Natural killer cell (primary cell): ENCODE measurements around the gene UTF1. TPM values are rescaled to one million over a fixed set of nuclear protein-coding genes. Genes with fewer than 3 reads are reported as not detected.

ENCODE experiments used
- ATAC-seq, 3 donors: fragments of 150-1000 bp in 2 of 3; fragments of 200-7000 bp in 1 of 3; cut with Tn5 transposase; 1 replicate in 1 of 3; 2 replicates in 2 of 3; pipeline ENCODE4 v1.10.0; 2021; ENCODE audit warnings: mild to moderate bottlenecking in 2 of 3, moderate library complexity in 2 of 3
- DNase-seq, 2 donors: peaks; one replicate each; pipeline versions ENCODE4 v3.0.0 to v3.0.0-alpha.2; 2013 to 2021; ENCODE audit warnings: mixed read lengths in 1 of 2
- H3K27ac ChIP-seq: one replicate; pipeline ENCODE4 v1.5.1; 2013; ENCODE audit warnings: mild to moderate bottlenecking, low read length
- H3K27me3 ChIP-seq: one replicate; pipeline ENCODE4 v1.6.1; 2013; ENCODE audit warnings: low read length; ENCODE audit not compliant: control insufficient read depth, insufficient read depth
- H3K36me3 ChIP-seq: one replicate; pipeline ENCODE4 v1.6.1; 2013; ENCODE audit warnings: low read length; ENCODE audit not compliant: control insufficient read depth, insufficient read depth
- H3K4me1 ChIP-seq: one replicate; pipeline ENCODE4 v1.6.1; 2013; ENCODE audit warnings: low read length; ENCODE audit not compliant: control insufficient read depth, insufficient read depth
- H3K4me3 ChIP-seq: one replicate; pipeline ENCODE4 v1.5.1; 2013; ENCODE audit warnings: low read length
- H3K9me3 ChIP-seq: one replicate; pipeline ENCODE4 v1.6.1; 2013; ENCODE audit warnings: low read length; ENCODE audit not compliant: control insufficient read depth, insufficient read depth
- H3K27ac Mint-ChIP-seq, 2 donors: one replicate each; pipeline ENCODE4 v1.8.0; 2022; ENCODE audit warnings: mild to moderate bottlenecking in 2 of 2, mixed read lengths in 2 of 2, moderate library complexity in 1 of 2
- H3K27me3 Mint-ChIP-seq, 2 donors: one replicate each; pipeline ENCODE4 v1.8.0; 2022; ENCODE audit warnings: low read depth in 2 of 2, mixed read lengths in 2 of 2
- H3K36me3 Mint-ChIP-seq: one replicate; pipeline ENCODE4 v1.8.0; 2022; ENCODE audit warnings: mixed read lengths
- H3K4me1 Mint-ChIP-seq, 2 donors: one replicate each; pipeline ENCODE4 v1.8.0; 2022; ENCODE audit warnings: mixed read lengths in 2 of 2
- H3K4me3 Mint-ChIP-seq: one replicate; pipeline ENCODE4 v1.8.0; 2022; ENCODE audit warnings: mild to moderate bottlenecking, moderate library complexity, mixed read lengths
- H3K9me3 Mint-ChIP-seq, 2 donors: one replicate each; pipeline ENCODE4 v1.8.0; 2022; ENCODE audit warnings: mixed read lengths in 2 of 2
- CTCF ChIP-seq: fragments of 200-600 bp; IDR thresholded peaks from one replicate; pipeline ENCODE4 v1.8.0; 2022; ENCODE audit warnings: antibody characterized with exemption
- WGBS: methylation state at CpG from one replicate; pipeline ENCODE4 v1.1.7; 2013; ENCODE audit warnings: missing lambda C conversion rate; ENCODE audit not compliant: insufficient coverage; 5-methylcytosine and 5-hydroxymethylcytosine counted together
- intact Hi-C: fragments of 100-400 bp; cut with micrococcal nuclease; formaldehyde crosslinking; loops from one replicate; pipeline ENCODE4 v1.14.2; 2022
- total RNA-seq, 4 donors: library from RNA; stranded (reverse); fragments of 120-200 nt in 1 of 4; gene quantifications; one replicate each; pipeline versions ENCODE4 v1.2.3 to v1.2.4, GENCODE V29; 2013 to 2022

UTF1 gene
- total RNA-seq, 3 donors from 2014 or later (not counting 1 experiment from before 2014, with no cell fraction given) = 0.31 to 0.33 TPM; not detected in 1

DNA sequence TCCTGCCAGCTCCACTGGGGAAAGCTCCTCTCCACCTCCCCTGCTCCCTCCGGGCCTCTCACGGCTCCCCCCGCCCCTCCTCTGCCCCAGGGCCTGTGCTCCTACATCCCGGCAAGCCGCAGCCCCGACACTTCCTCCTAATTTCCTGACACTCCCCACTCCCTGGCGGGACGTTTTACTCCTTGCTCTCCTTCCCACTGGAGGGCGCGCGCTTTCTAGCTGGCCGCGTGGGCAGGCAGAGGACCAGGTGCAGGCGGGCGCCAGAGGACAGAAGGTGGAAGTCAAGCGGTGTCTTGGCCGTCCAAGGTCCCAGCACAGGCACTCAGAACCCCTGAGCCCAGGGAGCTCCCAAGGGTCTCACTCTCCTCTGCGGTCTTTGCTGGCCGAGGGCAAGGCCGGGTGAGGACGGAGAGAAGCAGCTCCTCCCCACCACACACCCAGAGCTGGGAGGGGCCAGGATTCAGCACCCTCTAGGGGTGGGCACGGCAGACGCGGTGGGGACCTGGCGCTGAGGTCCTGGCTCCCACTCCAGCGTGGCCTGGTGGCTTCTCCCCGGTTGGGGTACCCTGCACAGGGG, 27.6 kb downstream of the UTF1 start:
- H3K9me3 ChIP-seq = no peaks in the 10 kb centered on the region
- H3K36me3 ChIP-seq = peaks cover 2% of the 10 kb centered on the region
- H3K27ac ChIP-seq = peak overlapping the region; percentile 80
- 9% methylated on average over 27 of the region's 27 CpGs for WGBS
- Mint-ChIP-seq H3K27me3 (peaks cover 0 to 2% of the 10 kb centered on the region in 2 donors), H3K4me3 (peak overlapping the region; percentile 61), H3K27ac (peak overlapping the region; percentile 34 to 81), H3K9me3 (no peaks in the 10 kb centered on the region), H3K4me1 (peaks cover 23 to 46% of the 10 kb centered on the region in 2 donors), H3K36me3 (no peaks in the 10 kb centered on the region)
- H3K4me3 ChIP-seq = no peak overlapping the region
- peaks cover 55% of the 10 kb centered on the region for H3K4me1 ChIP-seq
- ATAC-seq (peak in 1 of 3 donors; percentile 9), DNase-seq (peak in 1 of 2 donors; percentile 53)
- intact Hi-C loops = loop anchor here (2.0 kb wide), 1 partner anchor 21 kb away; no protein-coding TSS in a partner anchor
- H3K27me3 ChIP-seq = no peaks in the 10 kb centered on the region
- peak; percentile 19 for TF ChIP-seq CTCF

DNA sequence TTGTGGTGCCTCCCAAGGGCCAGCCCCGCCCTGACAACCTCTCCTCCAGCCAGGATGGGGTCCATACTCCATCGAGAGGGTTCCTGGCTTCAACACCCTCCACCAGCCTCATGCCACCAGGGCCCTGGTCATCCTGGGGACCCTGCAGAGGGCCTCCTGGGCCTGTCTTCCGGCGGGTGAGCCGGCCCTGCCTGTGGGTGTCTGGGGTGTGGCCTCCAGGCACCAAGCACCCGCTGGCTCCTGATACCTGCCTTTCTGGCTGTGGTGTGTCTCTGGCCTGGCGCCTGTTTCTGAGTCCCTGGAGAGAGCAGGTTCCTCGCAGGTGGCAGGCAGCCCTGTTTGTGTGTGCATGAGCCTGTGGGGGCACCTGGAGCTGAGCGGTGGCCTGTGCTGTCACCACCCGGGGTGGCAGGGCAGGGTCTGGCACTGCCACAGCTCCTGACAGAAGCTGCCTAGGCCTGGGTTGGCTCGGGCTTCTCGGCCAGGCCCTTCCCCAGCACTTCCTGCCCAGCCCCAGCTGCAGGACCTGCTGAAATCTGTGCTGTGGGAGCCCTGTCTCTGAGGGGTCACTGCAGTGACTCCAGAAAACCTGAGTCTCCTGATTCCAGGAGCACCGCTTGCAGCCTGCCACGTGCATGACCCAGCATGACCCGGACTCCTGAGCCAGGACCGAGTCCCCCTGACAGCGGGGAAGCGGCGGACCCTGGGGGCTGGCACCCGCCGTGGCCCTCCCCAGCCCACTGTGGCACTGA, 28.2 kb downstream of the UTF1 start:
- 26% methylated on average over 21 of the region's 21 CpGs for WGBS
- TF ChIP-seq CTCF = no peak
- Mint-ChIP-seq H3K4me1 (peaks cover 23 to 50% of the 10 kb centered on the region in 2 donors), H3K9me3 (no peaks in the 10 kb centered on the region), H3K27ac (peak overlapping the region in 1 of 2 donors; percentile 81), H3K36me3 (no peaks in the 10 kb centered on the region), H3K27me3 (peaks cover 0 to 2% of the 10 kb centered on the region in 2 donors), H3K4me3 (peak overlapping the region; percentile 35)
- H3K36me3 ChIP-seq = peaks cover 9% of the 10 kb centered on the region
- ATAC-seq (no peak), DNase-seq (peak in 1 of 2 donors; percentile 59)
- H3K27me3 ChIP-seq = no peaks in the 10 kb centered on the region
- H3K9me3 ChIP-seq = no peaks in the 10 kb centered on the region
- H3K4me1 ChIP-seq = peaks cover 61% of the 10 kb centered on the region
- intact Hi-C loops = loop anchor here (2.0 kb wide), 1 partner anchor 21 kb away; no protein-coding TSS in a partner anchor
- peak overlapping the region; percentile 80 for H3K27ac ChIP-seq
- H3K4me3 ChIP-seq = no peak overlapping the region

- no peaks in the 10 kb centered on the region for H3K9me3 Mint-ChIP-seq
- H3K36me3 ChIP-seq = peaks cover 15% of the 10 kb centered on the region
- intact Hi-C loops = loop anchor here (2.0 kb wide), 1 partner anchor 20 kb away; no protein-coding TSS in a partner anchor
- ATAC-seq = peak in 2 of 3 donors; percentile 14 to 49
- peak overlapping the region; percentile 69 for H3K4me3 Mint-ChIP-seq
- H3K4me3 ChIP-seq = no peak overlapping the region
- WGBS = 7% methylated on average over 24 of the region's 24 CpGs
- no peaks in the 10 kb centered on the region for H3K36me3 Mint-ChIP-seq
- H3K27ac Mint-ChIP-seq = peak overlapping the region; percentile 83 to 89
- H3K27me3 ChIP-seq = no peaks in the 10 kb centered on the region
- TF ChIP-seq CTCF = no peak
- peaks cover 23 to 57% of the 10 kb centered on the region in 2 donors for H3K4me1 Mint-ChIP-seq
- peaks cover 0 to 2% of the 10 kb centered on the region in 2 donors for H3K27me3 Mint-ChIP-seq
- peak; percentile 65 to 86 for DNase-seq
- H3K9me3 ChIP-seq = no peaks in the 10 kb centered on the region
- H3K4me1 ChIP-seq = peaks cover 69% of the 10 kb centered on the region
- H3K27ac ChIP-seq = peak overlapping the region; percentile 80
These were observed 29.0 kb downstream of the UTF1 start for GRCh38 chr10:133258818-133259601.
